GM21515 (cell line): ENCODE data around the gene BCDIN3D.

Experiments used
- ATAC-seq: cut with Tn5 transposase; IDR thresholded peaks from one replicate; pipeline ENCODE4 v1.9.1; 2021; ENCODE audit not compliant: unreplicated experiment

BCDIN3D gene

DNA sequence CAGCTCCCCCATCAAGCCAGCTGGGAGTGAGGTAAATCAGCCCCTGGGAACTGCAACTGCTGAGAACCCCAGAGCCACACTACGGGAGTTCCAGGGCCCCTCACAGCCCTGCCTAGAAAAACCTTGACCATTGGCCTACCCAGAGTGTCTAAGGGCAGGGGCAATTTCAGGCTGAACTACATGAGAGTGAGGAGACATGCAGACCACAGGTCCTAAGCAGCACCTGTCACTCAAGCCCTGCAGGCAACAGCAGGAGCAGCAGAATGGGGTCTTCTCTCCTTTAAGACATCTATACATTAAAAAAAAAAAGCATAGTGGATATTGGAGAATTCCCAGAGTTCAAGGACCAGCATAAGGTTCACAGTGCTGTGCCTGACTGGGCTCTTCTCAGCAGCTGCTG is 19.6 kb downstream of the BCDIN3D start:
- ATAC-seq = no peak

DNA sequence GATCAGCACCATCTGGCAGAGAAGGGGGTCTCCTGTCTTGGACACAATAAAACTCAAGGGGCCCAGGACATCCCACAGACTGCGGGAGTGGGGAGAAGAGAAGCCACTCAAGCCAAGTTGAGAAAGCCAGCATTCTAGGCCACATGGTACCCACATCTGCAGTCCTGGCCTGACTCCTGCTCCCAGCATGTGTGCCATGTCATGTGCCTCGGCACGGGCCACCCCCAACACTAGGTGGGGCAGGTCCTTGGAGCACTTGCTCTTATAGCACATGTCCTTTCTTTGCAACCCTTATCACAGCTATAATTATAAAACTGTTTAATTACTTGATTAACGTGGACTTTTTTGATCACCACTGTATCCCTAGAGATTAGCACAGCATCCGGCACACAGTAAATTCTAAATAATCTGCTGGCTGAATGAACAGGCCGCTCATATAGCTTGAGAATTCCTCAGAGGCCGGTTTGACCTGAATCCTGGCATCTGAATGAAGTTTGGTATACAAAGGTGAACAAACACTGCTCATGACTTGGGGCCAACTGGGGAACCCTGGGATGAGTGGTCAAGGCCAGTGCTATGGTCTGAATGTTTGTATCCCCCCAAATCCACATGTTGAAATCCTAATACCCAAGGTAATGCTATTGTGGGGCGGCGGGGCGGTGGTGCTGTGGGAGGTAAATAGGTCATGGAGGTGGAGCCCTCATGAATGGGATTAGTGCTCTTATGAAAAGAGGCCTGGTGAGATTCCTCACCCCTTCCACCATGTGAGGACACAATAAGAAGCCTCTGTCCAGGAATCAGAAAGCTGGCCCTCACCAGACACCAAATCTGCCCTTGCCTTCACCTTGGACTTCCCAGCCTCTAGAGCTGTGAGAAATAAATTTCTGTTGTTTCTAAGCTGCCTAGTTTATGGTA is 21.3 kb downstream of the BCDIN3D start:
- no peak for ATAC-seq

DNA sequence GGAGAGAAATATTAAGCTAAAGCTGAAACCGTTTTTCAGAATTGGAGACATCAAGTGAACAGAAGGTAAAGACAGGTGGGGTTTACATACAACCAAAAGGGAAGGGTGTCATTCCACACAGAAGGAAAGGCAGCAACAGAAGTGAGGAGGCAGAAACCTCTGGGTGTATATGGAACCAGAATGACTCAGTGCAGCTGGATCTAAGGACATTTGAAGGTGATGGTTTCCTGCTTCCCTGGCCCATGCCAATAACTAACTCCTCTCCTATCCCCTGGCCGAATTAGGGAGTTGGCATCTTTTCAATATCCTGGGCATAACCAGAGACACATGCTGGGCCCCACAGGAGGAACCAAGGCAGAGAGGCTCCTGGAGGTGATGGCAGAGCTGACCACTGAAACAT is 23.1 kb downstream of the BCDIN3D start:
- ATAC-seq = no peak

DNA sequence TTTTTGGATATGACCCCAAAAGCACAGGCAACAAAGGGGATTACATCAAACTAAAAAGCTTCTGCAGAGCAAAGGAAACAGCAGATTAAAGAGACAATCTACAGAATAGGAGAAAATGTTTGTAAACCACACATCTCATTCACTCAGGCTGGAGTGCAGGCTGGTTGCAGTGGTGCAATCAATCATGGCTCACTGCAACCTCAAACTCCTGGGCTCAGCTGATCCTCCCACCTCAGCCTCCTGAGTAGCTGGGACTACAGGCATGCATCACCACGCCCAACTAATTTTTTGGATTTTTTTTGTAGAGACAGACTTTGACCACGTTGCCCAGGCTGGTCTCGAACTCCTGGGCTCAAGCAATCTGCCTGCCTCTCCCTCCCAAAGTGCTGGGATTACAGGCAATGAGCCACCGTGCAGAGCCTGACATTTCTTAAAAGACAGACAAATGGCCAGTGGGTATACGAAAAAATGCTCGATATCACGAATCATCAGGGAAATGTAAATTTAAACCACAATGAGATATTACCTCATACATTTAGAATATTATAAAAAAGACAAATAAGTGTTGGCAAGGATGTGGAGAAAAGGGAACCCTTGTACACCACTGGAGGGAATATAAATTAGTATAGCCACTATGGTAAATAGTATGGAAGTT is 24.5 kb downstream of the BCDIN3D start:
- ATAC-seq = no peak

GRCh38 chr12:49813131-49813530 is 29.8 kb downstream of the BCDIN3D start:
- no peak for ATAC-seq

DNA sequence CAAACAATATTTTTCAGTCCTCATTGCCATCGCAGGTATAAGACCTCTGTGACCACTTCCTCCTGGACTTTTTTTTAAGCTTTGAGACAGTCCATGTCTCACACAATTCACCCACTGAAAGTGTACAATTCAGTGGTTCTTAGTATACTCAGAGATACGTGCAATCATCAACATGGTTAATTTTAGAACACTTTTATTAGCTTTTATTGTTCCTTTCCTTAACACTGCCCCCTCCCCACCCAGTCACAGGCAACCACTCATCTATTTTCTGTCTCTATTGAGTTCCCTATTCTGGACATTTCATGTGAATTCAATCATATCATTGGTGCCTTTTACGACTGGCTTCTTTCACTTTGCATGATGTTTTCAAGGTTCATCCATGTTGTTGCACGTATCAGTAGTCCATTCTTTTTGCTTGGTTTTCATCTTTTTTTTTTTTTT is 30.9 kb downstream of the BCDIN3D start:
- no peak for ATAC-seq

DNA sequence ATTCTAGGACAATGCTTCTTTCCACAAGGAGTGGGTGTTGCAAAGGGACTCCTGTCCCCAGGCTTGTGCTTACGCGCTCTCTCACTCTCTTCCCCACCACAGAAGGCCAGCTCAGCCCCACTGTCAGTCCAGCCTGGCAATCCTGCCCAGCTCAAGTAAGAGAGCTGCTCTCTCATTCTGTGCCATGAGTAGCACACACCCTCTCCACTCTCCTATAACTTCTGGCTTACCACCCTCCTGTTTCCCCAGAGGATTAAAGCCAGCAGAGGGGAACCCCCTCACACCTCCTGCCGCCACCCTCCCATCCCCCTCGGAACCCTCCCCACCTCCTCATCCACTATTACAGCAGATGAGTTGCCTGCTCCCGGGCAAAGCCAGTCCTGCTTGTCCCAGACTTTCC is 31.8 kb downstream of the BCDIN3D start:
- no peak for ATAC-seq

DNA sequence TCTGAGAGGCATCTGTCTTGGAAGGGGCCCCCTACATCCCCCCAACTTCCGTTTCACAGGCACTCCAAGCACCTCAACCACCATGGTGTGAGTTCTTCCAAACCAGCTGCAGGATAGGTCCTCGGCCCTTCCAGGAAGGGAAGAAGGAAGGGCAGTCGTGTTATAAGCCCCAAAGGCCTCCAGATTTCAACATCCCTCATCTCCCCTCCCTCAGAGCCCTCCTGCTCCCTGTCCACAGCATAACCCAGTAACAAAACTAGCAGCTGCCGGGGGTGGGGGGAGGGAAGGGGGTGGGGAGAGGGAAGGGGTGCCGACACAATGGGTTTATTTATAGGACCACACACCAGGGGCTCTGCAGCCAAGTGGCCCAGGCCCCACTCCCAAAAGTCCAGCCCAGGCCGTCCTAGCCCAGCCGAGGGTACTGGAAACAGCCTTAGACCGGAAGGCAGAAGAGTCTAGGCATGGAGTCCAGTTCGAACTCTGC is 33.0 kb downstream of the BCDIN3D start:
- no peak for ATAC-seq

DNA sequence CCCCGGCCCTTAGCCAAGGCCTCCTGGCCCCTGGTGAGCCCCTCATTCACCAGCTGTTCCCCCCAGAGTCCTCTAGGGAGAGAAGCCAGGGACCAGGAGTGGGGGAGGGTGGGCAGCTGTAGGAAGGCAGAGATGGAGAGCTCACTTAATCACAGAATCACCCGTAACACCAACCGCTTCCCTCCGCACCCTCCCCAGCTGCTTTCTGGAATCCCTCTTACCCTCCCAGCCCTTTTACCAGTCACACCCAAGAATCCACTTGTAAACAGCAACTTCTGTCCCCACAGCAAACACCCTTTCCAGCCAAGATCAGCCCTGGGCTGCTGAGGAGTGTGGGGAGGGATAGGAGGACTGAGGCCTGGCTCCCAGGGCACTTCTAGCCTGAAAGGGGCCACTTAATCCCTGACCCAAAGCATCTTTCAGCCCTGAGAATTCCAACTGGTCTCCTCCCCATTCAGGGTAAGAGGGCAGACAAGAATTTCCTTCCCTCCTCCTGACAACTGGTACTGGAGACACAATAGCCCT is 33.5 kb downstream of the BCDIN3D start:
- ATAC-seq = no peak

- ATAC-seq = no peak
Measured at GRCh38 chr12:49808686-49809380, 34.1 kb downstream of the BCDIN3D start.

DNA sequence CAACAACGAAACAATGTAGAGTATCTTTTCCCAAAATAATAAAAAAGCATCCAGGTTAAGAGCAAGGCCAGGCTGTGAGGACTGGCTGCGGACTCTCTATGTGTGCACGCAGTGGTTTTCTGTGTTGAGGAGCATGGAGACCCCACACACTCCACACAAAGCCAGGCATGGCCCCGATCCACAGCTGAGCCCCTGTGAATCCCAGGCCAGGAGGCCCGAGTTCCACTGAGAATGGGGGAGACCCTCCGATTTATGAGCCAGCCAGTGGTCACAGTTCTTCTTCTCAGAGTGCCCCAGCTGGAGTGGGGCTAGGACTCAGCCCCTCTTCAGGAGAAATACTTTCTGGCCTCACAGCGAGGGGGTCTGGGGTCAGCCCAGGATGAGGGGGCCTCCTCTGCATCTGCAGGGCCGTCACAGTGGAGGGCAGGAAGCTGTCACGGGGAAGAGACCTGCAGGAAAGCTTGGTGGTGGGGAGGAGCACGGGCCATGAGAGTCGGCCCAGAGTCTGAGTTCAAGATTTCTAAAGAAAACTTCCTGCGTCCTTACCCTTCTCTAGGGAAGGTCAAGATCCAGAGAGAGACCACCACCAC is 34.8 kb downstream of the BCDIN3D start:
- no peak for ATAC-seq

GRCh38 chr12:49806877-49807276 is 36.0 kb downstream of the BCDIN3D start:
- no peak for ATAC-seq

- ATAC-seq = no peak
Measured at GRCh38 chr12:49806321-49806813, 36.5 kb downstream of the BCDIN3D start.

GRCh38 chr12:49805409-49805808 is 37.5 kb downstream of the BCDIN3D start:
- no peak for ATAC-seq

GRCh38 chr12:49804821-49805220 is 38.1 kb downstream of the BCDIN3D start:
- no peak for ATAC-seq

DNA sequence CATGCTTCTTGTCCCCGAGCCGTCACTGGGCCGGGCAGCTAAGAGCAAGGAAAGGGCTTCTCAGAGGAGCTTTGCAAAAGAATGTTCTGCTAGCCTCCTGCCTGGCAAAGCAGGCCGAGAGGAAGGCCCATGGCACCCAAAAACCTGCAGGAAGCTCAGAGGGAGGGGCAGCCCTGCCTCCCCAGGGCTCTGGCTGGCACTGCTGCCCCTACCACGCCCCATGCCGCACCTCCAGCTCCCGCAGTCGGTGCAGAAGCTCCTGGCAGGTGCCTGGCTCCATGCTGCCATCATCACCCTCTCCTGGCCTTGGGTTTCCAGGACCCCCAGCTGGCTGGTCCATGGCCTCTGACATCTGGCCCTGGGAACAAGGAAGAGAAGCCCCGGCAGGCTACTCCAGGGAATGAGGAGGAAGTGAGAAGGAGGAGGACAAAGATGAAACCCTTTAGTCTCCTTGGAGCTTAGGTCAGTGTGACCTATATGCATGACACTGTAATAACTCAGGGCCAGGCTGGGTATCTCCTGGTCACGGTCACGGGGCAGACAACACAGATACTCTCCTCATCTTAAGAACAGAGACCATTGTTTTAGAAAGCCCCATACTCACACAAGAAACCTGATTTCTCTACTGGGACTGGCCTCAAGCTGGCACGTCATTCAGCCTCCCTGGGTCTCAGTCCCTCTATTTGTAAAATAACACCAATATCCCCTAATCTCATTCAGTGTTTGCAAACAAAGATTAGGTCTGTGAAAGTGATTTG is 39.0 kb downstream of the BCDIN3D start:
- ATAC-seq = no peak

DNA sequence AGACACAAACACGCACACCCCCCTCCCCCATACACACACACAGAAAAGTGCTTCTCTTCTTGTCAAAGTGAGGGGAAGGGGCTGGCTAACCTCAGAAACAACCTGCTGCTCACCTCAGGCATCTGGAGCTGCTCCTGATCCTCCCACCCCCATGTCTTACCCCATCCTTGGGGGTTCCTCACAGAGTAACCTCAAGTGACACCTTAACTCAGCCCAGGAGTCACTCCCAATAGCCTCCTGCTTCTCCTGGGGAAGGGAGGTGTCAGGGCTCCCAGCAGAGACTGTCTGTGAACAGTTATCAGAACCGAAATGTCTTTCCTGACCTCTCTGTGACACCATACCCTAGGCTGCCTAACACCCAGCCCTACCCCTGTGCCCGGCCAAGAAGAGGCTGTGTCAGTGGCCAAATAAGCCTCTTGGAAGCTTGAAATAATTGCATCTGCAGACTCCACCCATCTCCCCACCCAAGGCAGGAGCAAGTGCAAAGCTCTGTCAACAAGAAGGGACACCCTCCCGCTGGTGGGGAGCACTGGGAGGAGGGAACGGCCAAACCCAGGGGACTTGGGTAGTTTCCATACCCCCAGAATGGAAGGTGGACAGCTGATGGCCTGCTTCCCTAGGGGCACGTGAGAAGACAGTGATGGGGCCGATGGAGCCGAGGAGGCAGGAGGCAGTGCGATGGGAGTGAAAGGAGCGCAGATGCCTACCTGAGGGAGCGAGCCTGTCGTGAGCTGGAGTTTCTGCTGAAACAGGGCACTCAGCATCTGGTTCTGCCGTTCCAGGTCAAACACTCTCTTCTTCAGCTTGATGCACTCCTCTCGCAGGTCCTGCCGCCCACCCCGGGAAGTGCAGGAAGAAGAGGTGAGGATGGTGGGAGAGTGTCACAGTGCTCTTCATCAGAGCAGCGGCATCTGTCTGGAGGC is 41.5 kb downstream of the BCDIN3D start:
- ATAC-seq = no peak

GRCh38 chr12:49800421-49801140 is 42.3 kb downstream of the BCDIN3D start:
- no peak for ATAC-seq
